HG03025 (cell line): ENCODE data around the gene HSPA2.
"Not testable (repeated sequence)": the region's sequence is repeated elsewhere in the genome, so short reads cannot be mapped to it uniquely, and the experiment has no call there.

Experiments
- ATAC-seq: cut with Tn5 transposase; IDR thresholded peaks from one replicate; pipeline ENCODE4 v1.9.1; 2021; ENCODE audit warnings: mild to moderate bottlenecking, moderate library complexity; ENCODE audit not compliant: unreplicated experiment, low FRiP score

HSPA2 gene

DNA sequence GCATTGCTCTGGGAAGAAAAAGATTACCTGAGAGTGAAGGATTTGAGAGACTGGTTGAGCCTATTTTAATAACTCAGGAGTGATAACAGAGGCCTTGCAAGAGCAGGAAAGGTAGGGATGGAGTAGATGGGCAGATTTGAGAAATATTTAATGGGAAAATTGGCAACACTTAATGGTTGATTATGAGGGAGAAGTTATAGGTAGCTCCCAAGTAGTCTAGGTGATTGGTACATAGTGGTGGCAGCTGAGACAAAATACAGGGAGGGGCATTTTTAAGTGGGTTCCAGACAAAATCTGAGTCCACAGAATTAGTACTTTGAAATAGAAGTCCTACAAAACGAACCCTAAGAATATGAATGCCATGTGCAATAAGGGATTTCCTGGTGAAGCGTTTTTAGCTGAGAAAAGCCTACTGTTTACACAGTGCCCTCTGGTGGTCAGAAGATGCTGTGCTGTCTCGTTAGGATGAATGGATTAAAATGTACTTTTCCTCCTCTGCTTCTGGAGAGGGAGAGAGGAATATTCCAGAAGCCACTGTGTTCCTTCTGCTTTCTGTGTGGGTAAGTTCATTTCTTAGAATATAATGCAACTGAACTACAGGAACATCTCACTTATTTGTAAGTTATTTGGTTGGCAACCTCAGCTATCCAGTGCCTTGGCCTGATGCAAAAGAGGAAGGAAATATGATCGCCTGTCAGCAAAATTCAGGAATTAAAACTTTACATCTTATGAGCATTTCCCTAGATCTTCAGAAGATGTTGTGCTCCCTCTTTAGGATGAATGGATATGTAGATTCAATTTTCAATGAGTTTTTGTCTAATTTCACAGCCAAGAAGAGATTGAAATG, 29.5 kb upstream of the HSPA2 start:
- ATAC-seq, result no peak

GRCh38 chr14:64513271-64513670, 27.3 kb upstream of the HSPA2 start:
- no peak for ATAC-seq

DNA sequence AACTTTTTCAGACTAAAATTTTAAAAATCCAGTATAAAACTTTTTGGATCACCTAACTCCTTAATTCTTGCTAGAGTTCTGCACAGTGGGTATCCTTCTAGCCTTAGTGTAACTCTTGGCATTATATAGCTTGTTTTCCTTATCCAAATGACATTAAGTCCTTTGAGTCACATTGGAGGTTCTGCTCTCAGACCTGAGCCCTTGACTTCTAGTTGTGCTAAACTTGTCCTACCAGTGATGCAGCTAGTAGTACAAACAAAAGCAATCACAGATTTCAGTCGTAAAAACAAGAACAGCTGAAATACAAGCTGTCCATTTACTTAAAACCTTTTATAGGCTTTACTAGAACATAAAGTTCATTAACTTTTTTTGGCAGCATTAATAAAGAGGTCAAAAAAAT, 25.5 kb upstream of the HSPA2 start:
- ATAC-seq, result no peak

- ATAC-seq, result no peak
Measured at GRCh38 chr14:64516969-64517368, 23.6 kb upstream of the HSPA2 start.

- ATAC-seq, result not testable (repeated sequence)
Measured at GRCh38 chr14:64517667-64518066, 22.9 kb upstream of the HSPA2 start.

DNA sequence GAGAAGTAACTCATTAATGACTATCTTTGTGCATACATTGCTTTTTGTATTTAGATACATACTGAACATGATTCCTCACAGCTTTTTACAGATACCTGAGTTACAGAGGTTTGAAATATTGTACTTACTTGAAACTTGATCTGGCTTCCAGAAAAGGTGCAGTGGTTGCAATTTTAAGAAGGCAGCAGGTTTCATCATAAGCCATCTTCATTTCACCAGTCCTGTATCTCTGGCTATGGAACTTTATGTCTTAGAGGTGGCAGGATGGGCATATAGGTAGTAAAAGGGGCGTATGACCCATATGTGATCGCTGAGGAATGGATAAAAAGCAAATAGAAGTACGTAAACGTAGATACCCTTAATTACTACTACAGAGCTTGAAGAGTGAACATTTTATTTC, 22.3 kb upstream of the HSPA2 start:
- ATAC-seq, result no peak

- no peak for ATAC-seq
Measured at GRCh38 chr14:64520699-64521098, 19.8 kb upstream of the HSPA2 start.

- ATAC-seq, result no peak
Measured at GRCh38 chr14:64522591-64523355, 17.8 kb upstream of the HSPA2 start.

- no peak for ATAC-seq
Measured at GRCh38 chr14:64525354-64525753, 15.2 kb upstream of the HSPA2 start.

DNA sequence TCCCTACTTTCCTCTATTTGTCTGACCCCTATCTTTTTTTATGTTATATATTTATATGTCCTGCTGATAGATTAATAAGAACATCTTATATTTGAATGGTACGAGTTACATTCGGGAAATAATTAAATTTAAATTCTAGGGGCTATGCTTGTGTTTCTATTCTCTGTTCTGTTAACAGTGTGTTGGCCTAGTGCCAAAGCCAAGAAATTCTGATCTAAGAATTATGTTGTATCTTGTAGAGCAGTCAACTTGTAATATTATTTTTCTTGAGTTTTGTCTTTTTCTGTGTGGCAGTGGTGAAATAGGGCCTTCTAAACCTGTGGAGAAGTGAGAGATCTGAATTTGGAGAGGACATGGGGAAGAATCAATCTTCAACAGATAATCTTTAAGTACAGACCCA, 9.0 kb upstream of the HSPA2 start:
- ATAC-seq, result no peak

- no peak for ATAC-seq
Measured at GRCh38 chr14:64536488-64537245, 3.9 kb upstream of the HSPA2 start.

- ATAC-seq, result no peak
Measured at GRCh38 chr14:64541261-64541971, 875 bp downstream of the HSPA2 start.

DNA sequence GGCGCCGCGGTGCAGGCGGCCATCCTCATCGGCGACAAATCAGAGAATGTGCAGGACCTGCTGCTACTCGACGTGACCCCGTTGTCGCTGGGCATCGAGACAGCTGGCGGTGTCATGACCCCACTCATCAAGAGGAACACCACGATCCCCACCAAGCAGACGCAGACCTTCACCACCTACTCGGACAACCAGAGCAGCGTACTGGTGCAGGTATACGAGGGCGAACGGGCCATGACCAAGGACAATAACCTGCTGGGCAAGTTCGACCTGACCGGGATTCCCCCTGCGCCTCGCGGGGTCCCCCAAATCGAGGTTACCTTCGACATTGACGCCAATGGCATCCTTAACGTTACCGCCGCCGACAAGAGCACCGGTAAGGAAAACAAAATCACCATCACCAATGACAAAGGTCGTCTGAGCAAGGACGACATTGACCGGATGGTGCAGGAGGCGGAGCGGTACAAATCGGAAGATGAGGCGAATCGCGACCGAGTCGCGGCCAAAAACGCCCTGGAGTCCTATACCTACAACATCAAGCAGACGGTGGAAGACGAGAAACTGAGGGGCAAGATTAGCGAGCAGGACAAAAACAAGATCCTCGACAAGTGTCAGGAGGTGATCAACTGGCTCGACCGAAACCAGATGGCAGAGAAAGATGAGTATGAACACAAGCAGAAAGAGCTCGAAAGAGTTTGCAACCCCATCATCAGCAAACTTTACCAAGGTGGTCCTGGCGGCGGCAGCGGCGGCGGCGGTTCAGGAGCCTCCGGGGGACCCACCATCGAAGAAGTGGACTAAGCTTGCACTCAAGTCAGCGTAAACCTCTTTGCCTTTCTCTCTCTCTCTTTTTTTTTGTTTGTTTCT, 1.7 kb downstream of the HSPA2 start:
- ATAC-seq, result no peak

- no peak for ATAC-seq
Measured at GRCh38 chr14:64542836-64543201, 2.3 kb downstream of the HSPA2 start.

- ATAC-seq, result no peak
Measured at GRCh38 chr14:64544607-64545312, 4.2 kb downstream of the HSPA2 start.

DNA sequence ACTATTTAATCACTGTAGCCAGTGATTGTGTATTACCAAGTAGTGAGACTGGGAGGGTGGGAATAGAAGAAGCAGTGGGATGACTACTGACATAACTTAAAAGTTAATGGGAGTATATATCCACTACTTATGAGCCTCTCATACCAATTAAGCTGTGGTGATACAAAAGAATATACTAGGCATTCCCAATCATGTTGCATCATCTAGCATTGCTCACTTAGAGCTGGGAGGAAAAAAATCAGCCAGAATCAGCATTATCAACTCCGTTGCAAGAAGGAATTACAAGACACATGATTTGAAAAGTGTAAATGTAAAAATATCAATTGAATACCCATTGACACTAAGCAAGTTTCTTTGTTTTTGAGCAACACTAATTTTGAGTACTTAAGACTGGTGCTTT, 8.5 kb downstream of the HSPA2 start:
- ATAC-seq, result no peak

- no peak for ATAC-seq
Measured at GRCh38 chr14:64549791-64550620, 9.5 kb downstream of the HSPA2 start, which contains the start of gene PPP1R36. TSS of gene PPP1R36 (plus strand) at chr14:64549961. CDS start at chr14:64549998, 37 bp downstream.
